Measurements from ENCODE around the gene GSTA4.

GSTA4 gene, protein sequence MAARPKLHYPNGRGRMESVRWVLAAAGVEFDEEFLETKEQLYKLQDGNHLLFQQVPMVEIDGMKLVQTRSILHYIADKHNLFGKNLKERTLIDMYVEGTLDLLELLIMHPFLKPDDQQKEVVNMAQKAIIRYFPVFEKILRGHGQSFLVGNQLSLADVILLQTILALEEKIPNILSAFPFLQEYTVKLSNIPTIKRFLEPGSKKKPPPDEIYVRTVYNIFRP

DNA sequence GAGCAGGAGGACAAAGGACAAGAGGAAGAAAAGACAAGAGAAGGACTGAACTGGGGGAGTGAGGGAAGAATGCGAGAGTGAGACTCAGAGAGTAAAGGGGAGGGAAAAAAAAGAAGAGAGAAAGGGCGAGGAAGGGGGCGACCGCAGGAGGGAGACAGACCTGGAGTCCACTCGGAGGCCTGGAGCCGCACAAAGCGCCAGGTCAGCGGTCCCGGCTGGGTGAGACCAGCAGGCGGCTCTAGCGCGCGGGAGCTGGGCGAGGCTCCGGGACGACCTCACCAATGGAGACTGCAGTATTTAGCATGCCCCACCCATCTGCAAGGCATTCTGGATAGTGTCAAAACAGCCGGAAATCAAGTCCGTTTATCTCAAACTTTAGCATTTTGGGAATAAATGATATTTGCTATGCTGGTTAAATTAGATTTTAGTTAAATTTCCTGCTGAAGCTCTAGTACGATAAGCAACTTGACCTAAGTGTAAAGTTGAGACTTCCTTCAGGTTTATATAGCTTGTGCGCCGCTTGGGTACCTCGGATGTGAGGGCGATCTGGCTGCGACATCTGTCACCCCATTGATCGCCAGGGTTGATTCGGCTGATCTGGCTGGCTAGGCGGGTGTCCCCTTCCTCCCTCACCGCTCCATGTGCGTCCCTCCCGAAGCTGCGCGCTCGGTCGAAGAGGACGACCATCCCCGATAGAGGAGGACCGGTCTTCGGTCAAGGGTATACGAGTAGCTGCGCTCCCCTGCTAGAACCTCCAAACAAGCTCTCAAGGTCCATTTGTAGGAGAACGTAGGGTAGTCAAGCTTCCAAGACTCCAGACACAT, at the start of gene GSTA4:
GSTA4 (minus strand) TSS at position 196 of the 824 bp plus-strand sequence. CDS start 1,041 bp downstream, outside the sequence.
- peak; percentile 84 for DNase-seq

DNA sequence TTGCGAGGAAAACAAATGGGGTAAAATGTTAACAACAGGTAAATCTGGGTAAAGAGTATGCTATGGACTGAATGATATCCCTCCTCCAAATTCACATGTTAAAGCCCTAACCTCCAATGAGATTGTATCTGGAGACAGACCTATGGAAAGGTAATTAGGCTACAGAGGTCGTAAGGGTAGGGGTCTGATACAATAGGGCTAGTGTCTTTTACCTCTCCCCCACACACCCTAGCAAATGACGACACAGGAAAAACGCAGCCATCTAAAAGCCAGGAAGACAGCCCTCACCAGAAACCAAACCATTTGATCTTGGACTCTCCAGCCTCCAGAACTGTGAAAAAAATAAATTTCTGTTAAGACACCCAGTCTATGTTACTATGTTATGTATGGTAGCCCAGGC, 49.5 kb upstream of the GSTA4 start:
- DNase-seq, result no peak

DNA sequence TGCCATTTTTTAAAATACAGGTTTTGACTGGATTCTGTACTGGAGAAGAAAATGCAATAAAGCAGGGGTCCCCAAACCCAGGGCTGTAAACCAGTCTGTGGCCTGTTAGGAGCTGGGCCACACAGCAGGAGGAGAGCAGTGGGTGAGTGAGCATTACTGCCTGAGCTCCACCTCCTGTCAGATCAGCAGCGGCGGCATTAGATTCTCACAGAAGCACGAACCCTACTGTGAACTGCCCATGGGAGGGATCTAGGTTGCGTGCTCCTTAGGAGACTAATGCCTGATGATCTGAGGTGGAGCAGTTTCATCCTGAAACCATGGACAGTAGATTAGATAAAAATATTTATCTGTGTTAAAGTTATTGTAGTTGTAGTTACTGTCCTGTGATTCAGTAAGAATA, 49.0 kb upstream of the GSTA4 start:
- no peak for DNase-seq

DNA sequence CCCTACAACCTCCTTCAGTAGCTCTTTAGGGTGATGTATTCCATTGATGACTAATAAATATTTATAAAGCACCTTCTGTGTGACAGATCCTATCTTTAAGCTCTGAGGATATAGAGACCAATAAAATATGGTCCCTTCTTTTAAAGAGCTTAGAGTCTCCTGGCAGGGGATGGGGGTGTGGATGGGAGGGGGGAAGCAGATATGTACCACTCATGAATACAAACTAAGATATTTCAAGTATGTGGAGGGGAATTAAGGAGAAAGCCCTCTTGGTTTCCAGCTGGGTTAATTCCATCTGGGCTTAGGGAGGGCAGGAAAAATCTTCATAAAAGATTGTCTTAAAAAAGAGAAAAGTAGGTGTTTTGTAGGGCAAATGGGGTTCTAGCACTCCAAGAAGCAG, 48.5 kb upstream of the GSTA4 start:
- DNase-seq, result no peak

DNA sequence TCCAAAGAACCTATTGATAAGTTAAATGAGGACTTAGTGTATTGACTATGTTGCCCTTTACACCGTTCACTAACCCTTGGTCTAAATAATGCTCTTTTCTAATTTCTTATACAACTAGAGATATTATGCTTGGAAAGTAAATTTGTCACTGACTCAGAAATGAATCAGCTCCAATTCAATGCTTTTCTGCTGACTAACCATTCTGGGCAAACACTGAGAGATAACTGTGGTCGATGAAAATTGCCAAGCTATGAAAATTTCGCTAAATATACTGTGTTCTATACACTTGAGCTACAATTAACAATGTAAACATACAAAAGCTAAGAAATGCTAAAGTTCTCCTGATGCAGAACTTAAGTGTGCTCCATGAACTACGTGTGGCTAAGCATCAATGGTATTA, 47.0 kb upstream of the GSTA4 start:
- DNase-seq, result no peak

DNA sequence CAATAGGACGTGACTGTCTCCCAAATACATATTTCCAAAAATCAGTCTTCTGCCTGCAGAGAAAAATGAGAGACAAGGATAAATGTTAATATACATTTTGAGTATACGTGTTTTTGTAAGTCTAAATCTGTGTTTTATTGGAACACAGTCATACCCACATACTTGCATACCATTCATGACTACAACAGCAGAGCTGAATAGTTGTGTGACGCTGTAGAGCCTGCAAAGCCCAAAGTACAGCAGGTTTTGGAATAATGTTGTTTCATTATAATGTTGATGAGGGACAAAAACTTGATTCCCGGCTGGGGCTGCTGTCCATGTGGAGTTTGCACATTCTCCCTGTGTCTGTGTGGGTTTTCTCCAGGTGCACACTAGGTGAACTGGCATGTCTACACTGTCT, 46.3 kb upstream of the GSTA4 start:
- DNase-seq, result no peak

DNA sequence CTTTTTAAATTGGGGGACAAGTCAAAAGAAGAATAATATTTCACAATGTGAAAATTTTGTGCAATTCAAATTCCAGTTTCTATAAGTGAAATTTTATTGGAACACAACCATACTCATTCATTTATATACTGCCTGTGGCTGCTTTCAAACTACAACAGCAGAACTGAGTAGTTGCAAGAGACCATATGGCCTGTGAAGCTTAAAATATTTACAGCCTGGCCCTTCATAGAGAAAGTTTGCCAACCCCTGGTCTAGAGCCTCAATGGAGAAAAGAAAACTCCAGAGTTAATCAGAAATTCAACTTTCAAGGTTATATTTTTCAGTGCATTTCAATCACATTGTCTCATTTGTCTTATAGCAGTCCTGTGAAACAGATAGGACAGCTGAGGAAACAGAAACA, 43.5 kb upstream of the GSTA4 start:
- DNase-seq, result no peak

DNA sequence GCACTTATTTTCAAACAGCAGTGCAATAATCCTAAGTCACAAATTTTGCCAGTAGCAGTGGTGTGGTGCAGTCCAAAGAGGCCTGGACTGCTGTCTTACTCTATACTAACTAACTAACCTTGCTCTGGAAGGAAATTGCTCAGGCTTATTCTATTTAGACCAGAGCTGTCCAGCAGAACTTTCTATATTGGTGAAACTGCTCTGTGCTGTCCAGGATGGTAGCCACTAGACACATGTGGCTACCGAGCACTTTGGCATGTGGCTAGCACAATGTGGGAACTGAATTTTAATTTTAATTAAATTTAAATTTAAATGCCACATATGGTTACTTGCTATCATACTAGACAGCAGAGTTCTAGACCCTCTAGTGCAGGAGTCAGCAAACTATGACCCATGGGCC, 43.1 kb upstream of the GSTA4 start:
- no peak for DNase-seq

DNA sequence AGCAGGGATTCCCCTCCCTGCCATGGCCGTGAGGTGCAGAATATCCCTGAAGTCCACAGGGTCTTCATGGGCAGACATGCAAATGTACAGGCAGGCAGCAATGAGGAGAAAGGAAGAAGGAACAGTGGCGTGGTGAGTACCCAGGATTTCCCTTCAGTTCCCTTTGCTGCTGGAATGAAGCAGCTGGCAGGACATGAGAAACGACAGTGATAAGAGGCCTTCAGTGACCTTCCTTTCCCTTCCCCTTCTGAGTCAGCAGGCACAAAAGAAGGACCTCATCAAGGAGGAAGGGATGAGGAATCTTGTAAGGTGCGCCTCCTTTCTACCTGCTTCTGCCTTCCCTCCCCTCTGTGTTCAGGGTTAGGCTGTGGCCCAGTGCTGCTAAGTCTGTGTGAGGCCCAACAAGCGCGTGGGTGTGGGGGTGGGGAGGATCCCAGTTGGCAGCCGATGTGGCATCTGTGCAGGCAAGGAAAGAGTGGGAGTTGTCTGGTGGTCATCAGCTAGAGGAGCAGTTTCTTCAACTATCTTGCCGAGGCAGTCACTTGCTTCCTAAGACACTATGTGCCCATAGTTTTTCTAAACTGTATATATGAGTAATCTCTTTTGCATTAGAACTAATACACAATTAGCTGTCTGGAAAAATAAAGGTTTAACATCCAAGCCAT, 40.6 kb upstream of the GSTA4 start:
- DNase-seq, result no peak

DNA sequence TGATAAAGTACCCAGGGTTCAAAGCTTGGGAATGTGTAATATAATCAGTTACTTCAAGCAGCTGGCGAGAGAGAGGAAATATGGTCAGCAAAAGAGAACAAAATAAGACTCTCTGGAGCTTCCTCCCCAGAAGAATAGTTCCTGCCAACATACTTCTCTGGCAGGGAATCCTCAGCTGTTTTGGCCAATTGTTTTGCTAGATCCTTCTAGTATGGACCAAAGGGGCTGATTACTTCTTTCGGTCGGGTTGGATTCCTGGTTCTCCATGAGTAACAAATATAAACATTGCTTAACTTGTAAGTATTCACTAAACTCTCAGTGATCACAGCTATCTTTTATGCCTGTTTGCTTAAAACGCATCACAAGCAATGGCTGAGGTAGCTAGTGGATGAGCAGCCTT, 38.7 kb upstream of the GSTA4 start:
- no peak for DNase-seq

DNA sequence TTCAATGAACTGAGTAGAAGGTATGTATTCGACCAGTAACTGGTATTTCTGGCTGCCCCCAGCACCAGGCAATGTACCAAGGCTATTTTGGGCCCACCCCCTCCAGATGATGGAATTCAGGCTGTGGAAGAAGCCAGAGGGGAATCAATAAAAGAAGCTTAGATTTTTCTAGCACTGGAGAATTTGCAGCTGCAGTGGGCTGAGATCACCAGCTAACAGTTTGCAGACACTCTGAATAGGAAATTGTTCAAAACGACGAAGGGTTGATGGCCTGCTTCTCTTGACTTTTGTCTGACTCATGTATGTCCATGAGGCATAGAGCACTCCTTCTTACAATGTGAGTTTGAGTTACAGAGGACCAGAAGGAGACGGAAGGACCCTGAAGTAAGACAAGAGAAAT, 37.8 kb upstream of the GSTA4 start:
- DNase-seq, result no peak

DNA sequence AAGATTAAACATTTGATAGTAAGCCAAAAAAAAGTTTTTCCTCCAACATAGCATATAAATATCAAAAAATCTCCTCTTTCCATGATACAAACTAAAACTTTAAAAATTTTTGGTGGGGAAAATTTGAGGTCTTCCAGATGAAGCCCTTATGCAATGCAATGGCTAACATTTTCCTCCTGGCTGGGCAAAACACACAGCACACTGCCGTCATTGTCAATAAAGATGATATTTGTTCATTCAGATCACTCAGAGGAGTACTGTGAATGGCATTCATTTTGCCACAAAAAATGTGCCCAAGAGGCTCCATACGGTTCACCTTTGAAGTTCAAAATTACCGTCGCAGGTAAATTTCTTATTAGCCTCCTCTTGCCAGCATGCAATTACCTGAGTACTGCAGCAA, 36.2 kb upstream of the GSTA4 start:
- no peak for DNase-seq

DNA sequence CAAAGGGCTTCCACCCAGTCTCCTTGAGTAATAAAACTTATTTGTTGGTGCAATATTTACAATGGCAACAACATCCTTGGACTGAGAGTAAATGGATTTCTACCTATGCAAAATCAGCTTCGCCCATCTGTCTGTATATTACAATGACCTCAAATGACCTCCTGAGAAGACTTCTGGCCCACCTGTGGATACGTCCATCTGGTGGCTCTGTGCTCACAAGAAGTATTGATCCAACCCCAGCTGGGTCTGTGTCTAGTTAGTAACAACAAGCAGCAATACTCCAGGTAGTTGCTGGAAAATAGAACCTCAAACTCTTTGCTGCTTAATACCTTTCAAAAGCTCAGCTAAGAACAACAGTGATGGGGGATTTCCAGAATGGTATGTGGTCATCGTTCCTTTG, 34.7 kb upstream of the GSTA4 start:
- DNase-seq, result no peak

DNA sequence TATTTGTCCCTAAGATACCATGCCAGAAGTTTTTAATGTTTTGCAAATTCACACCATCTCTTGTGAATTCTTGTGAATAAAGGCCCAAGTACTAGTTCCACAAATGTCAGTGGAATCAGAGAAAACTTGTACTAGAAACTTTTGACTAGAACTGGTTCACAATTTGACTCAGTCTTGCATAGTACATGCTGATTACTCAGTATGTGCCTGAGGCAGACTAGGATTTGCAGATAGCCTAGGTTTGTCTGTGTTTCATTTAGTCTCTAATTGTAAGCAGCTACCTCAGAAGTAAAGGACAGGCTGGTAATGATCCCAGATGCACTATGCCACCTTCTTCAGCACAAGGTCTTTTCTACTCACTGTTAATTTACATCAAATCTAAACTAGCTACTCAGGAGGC, 34.2 kb upstream of the GSTA4 start:
- DNase-seq, result no peak

DNA sequence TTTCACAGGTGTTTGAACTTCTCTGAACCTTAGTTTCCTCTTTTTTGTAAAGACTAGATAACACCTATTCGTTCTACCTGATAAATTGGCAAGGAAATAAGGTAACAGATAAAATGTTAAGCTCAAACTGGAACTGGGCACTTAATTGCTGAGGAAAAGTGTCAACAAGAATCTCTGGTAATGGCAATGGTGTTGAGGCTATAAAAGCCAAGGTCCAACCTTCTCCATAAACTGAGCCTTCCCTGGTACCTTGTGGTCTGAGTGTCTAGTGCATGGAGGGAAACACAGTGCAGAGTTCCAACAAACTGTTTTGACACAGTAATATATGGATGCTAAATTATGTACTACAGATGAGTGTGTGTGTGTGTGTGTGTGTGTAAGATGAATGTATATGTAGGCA, 33.4 kb upstream of the GSTA4 start:
- DNase-seq, result no peak

DNA sequence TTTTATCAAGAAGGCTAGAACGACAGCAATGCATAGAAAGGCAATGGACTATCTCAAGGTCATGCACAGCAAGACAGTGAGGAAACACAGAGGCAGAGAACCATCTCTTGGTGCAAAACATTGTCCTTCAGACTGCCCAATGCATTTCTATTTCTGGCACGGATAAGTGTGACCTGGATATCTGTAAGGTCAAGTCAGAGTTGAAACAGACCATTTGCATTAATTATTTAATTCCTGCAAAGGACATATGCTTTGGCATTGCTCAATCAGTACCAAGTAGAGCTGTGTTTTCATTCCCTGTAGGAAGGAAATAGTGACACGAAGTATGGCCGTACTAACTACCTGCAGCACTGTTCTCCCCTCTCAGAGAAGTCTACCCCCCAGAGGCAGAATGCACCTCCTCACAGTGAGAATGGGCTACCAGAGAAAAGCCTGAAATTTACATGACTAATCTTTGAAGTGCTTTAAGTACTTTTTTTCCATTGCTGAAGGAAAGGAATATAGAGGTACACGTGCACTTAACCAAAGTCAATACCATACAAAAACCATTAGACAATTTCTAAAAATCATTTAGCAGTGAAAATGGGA, 32.1 kb upstream of the GSTA4 start:
- DNase-seq, result no peak

DNA sequence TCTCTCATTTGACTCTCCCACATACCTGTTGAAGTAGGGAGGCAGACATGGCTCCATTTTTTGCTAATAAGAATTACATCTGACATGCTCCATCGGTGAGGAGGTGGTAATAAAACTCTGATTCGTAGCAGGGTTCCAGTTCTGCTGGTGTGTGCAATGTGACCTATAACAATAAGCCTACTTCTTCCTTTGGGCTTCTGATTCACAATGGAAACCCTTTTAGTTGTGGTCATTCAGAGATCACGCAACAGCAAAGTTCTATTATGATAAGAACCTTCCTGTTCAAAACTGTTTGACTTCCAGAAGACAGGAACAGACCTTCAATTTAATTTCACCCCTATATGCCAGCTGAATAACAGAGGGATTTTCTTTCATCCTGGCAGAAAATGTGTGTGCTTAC, 31.4 kb upstream of the GSTA4 start:
- DNase-seq, result no peak

DNA sequence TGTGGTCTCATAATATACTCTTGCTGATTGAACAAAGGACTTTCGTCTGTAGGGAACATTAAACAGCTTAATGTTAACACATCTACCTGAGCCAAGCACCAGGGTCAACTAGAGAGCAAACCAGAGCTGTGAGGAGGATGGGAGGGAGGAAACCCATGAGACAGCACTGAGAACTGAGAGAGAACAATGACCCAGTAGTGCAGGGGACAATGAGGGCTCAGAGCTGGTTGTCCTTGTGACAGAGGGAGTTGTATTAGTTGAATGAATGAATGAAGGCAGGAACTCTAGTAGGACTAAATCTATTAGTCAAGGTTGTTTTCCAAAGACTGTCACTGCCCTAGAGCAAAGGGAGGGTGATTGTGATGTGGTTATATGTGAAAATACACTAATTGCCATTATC, 28.2 kb upstream of the GSTA4 start:
- DNase-seq, result no peak

DNA sequence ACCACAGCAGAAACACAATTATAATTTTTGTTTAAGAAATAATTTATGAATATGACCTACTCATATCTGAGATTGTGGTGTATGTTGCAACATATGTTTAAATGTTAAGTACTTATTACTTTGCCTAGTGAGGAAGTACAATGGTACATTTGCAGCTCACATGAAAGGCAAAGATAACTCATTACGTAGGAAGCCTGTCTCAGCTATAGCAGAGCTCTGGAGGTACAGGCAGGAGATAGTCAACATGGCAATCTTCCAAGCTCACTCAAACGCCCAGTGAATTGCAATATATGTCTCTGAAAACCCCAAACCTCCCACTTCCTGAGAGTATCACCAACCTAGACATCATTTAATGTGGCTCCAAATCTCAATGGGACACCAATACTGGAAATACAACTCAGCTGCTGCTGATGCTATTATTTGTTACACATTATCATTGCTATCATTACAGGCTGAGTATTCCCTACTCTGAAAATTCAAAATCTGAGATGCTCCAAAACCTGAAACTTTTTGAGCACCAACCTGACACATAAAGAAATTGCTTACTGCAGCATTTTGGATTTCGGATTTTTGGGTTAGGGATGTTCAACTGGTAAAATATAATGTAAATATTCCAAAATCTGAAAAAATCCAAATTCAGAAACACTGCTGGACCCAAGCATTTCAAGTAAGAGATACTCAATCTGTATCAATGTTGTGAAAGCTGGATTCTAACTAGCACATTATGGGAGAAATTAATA, 25.1 kb upstream of the GSTA4 start:
- DNase-seq, result no peak

DNA sequence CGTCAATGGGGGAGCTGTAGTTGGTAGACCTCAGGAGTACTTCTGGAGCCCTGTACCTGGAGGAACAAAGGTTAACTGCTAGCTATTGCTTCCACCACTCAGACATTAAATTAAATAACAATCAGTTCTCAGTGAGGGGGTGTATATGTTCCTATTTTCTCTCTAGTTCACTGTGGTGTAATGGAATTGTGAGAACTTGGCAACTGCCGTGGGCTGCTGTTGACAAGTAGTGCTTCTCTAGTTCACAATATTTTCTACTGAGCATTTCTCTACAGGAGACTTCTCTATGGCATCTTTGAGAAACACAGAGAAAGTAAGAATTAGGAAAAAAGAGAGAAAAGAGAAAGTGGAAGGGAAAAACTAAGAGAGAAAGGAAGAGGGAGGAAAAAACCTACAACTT, 23.4 kb upstream of the GSTA4 start:
- no peak for DNase-seq

DNA sequence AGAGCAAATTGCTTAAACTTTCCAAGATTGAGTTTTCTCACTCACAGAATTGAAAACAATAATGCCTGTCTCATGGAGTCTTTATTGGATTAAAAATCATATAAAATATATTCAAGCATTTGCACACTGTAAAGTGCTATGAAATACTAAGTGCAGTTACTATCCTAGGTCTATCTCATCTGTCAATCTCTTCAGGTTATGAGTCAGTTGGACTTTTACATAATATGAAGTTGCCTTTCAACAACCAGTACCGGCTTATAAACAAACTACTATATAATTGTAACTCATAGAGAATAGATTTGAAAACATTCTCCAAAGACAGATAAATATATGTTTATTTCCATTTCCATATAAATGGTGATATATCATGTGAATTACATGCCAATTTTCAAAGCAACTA, 20.4 kb upstream of the GSTA4 start:
- no peak for DNase-seq

DNA sequence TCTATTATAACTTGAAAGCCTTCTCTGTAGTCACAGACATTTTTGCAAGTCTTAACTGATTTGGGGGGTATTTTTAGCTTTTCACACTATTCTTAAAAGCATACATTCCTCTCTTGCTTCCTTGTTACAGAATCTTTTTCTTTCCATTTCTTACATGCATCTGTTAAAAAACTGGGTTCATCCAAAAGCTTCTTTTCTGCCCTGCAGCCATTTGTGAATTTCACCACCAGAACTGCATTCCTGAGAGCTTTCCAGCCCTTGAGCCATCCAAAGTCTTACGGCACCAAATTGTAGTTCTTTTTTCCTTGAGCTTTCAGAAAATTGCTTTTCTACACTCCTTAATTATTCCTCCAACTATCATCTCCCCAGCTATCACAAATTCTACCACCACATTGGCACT, 19.7 kb upstream of the GSTA4 start:
- DNase-seq, result no peak

DNA sequence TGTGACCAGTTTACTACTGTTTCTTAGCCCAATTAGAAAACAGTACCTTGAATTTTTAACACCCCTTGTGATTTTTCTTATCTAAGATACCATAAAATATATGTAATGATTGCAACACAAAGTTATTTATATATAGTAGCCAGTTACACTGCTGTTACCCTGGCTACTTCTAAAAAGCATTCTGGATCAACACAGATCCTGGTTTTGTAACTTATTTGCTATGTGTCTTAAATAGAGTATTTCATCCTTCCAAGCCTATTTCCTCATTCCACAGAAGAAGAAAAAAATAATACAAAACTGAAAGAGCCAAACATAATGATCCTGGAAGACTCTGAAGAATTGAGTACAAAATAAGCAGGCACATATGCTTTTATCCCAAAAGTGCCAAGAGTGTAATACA, 19.0 kb upstream of the GSTA4 start:
- no peak for DNase-seq
